Measurements from ENCODE around the gene FEV. TPM values are rescaled to one million over a fixed set of nuclear protein-coding genes. Genes with fewer than 3 reads are reported as not detected.

Gene FEV
- polyA plus RNA-seq, 3 donors, result not detected

DNA sequence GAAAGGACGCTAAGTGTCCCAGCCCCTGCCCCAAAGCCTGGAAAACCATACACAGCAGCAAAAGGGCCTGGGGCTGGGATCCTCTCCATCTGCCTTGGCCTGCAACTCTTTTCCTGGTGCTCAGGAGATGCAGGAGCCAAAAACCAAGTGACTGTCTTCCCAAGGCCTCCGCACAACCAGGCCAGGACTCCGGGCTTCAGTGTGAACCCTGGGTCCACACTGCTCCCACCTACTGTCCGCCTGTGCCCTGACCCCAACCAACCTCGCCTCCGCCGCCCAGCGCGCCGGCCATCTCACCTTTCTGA, 1.1 kb downstream of the FEV start:
- no peak overlapping the region for H3K9ac ChIP-seq (ENCODE audit: insufficient read depth, low read length, poor library complexity, severe bottlenecking)
- DNase-seq, result no peak
- peaks cover 0 to 20% (median 7%) of the 10 kb centered on the region in 7 donors for H3K9me3 Mint-ChIP-seq
- no peak overlapping the region for H2AFZ ChIP-seq (ENCODE audit: insufficient read depth, low read depth, low read length, poor library complexity, severe bottlenecking)
- H3K4me2 ChIP-seq (replicated peaks; ENCODE audit: extremely low read depth, low read length, poor library complexity, severe bottlenecking), result no peak overlapping the region
- peaks cover 67 to 90% of the 10 kb centered on the region in 2 donors for H3K27me3 ChIP-seq (ENCODE audit: control insufficient read depth in 2 of 2, insufficient read depth in 2 of 2, low read length in 2 of 2)
- 14% methylated on average over 9 of the region's 10 CpGs for WGBS (ENCODE audit: insufficient coverage)
- H3K36me3 Mint-ChIP-seq, result peaks cover 0 to 7% of the 10 kb centered on the region in 2 donors
- no peaks in the 10 kb centered on the region for H3K79me2 ChIP-seq (ENCODE audit: insufficient read depth, low read length)
- no peak overlapping the region for H3K27ac Mint-ChIP-seq
- no peak overlapping the region for H3K27ac ChIP-seq (ENCODE audit: low read depth in 1 of 2, low read length in 2 of 2)
- TF ChIP-seq, protein P1, sequence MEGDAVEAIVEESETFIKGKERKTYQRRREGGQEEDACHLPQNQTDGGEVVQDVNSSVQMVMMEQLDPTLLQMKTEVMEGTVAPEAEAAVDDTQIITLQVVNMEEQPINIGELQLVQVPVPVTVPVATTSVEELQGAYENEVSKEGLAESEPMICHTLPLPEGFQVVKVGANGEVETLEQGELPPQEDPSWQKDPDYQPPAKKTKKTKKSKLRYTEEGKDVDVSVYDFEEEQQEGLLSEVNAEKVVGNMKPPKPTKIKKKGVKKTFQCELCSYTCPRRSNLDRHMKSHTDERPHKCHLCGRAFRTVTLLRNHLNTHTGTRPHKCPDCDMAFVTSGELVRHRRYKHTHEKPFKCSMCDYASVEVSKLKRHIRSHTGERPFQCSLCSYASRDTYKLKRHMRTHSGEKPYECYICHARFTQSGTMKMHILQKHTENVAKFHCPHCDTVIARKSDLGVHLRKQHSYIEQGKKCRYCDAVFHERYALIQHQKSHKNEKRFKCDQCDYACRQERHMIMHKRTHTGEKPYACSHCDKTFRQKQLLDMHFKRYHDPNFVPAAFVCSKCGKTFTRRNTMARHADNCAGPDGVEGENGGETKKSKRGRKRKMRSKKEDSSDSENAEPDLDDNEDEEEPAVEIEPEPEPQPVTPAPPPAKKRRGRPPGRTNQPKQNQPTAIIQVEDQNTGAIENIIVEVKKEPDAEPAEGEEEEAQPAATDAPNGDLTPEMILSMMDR (IDR thresholded peaks at IDR 0.05), result no peak
- H4K20me1 ChIP-seq (ENCODE audit: insufficient read depth, low read length), result no peaks in the 10 kb centered on the region
- no peaks in the 10 kb centered on the region for H3K36me3 ChIP-seq (replicated peaks in 1 of 2; ENCODE audit: control insufficient read depth in 1 of 2, insufficient read depth in 2 of 2, low read length in 2 of 2)
- peaks cover 85 to 98% (median 88%) of the 10 kb centered on the region in 3 donors for H3K27me3 Mint-ChIP-seq (ENCODE audit: low read depth in 3 of 3)
- no peak overlapping the region for H3K4me3 ChIP-seq (replicated peaks in 1 of 3; ENCODE audit: low read depth in 2 of 3, low read length in 3 of 3)
- peak overlapping the region in 1 of 2 donors; percentile 83 for H3K4me3 Mint-ChIP-seq
- peaks cover 0 to 25% of the 10 kb centered on the region in 2 donors for H3K9me3 ChIP-seq (replicated peaks in 1 of 2; ENCODE audit: control insufficient read depth in 1 of 2, insufficient read depth in 1 of 2, low read length in 2 of 2)
- intact Hi-C loops (cut with micrococcal nuclease), result no loop called here
- H3K4me1 Mint-ChIP-seq, result peaks cover 23% of the 10 kb centered on the region
- peaks cover 8 to 24% of the 10 kb centered on the region in 2 donors for H3K4me1 ChIP-seq (ENCODE audit: control insufficient read depth in 1 of 2, insufficient read depth in 2 of 2, low read length in 2 of 2)

DNA sequence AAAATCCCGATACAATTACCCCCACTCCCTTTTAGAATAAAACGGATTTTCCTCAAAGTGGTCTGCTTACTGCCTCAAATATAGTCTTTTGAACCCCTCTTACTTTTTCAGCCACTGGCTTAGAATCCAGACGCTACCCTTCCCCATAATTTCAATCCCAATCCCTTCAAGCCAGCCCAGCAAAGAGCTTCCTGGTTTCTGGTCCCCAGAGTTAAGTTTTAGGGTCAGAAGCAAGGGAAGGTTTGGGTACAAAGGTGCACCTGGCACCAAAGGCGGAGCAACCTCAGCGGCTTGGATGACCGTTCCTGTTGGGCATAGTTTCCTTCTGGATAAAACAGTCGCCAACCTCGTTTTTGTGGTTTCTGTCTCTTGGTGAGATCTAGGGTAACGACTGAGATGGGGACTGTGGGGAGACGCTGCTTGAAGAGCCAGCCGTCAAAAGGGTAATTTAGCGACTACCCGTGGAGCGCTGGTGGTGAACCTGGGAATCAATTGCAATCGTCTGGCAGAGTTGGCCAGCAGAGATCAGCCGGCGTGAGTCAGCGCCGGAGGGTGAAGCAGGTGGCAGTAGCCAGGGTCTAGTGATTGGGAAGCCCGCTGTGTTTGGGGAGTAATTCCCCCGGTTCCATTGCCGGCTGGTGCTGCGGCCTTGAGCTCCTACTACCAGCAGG, 1.6 kb downstream of the FEV start:
- Histone ChIP-seq H3K9me3 (replicated peaks in 1 of 2; ENCODE audit: control insufficient read depth in 1 of 2, insufficient read depth in 1 of 2, low read length in 2 of 2) (peaks cover 0 to 25% of the 10 kb centered on the region in 2 donors), H4K20me1 (ENCODE audit: insufficient read depth, low read length) (no peaks in the 10 kb centered on the region), H3K4me3 (replicated peaks in 1 of 3; ENCODE audit: low read depth in 2 of 3, low read length in 3 of 3) (no peak overlapping the region), H3K27ac (ENCODE audit: low read depth in 1 of 2, low read length in 2 of 2) (no peak overlapping the region), H3K27me3 (ENCODE audit: control insufficient read depth in 2 of 2, insufficient read depth in 2 of 2, low read length in 2 of 2) (peaks cover 62 to 90% of the 10 kb centered on the region in 2 donors), H3K9ac (ENCODE audit: insufficient read depth, low read length, poor library complexity, severe bottlenecking) (no peak overlapping the region), H3K36me3 (replicated peaks in 1 of 2; ENCODE audit: control insufficient read depth in 1 of 2, insufficient read depth in 2 of 2, low read length in 2 of 2) (no peaks in the 10 kb centered on the region), H3K4me2 (replicated peaks; ENCODE audit: extremely low read depth, low read length, poor library complexity, severe bottlenecking) (no peak overlapping the region), H3K79me2 (ENCODE audit: insufficient read depth, low read length) (no peaks in the 10 kb centered on the region), H2AFZ (ENCODE audit: insufficient read depth, low read depth, low read length, poor library complexity, severe bottlenecking) (no peak overlapping the region), H3K4me1 (ENCODE audit: control insufficient read depth in 1 of 2, insufficient read depth in 2 of 2, low read length in 2 of 2) (peaks cover 8 to 24% of the 10 kb centered on the region in 2 donors)
- Mint-ChIP-seq H3K4me3 (peak overlapping the region in 1 of 2 donors; percentile 83), H3K4me1 (peaks cover 23% of the 10 kb centered on the region), H3K27me3 (ENCODE audit: low read depth in 3 of 3) (peaks cover 84 to 98% (median 88%) of the 10 kb centered on the region in 3 donors), H3K27ac (no peak overlapping the region), H3K9me3 (peaks cover 0 to 19% (median 5%) of the 10 kb centered on the region in 7 donors), H3K36me3 (peaks cover 0 to 7% of the 10 kb centered on the region in 2 donors)
- TF ChIP-seq, protein P1 (IDR thresholded peaks at IDR 0.05), result no peak
- DNase-seq, result no peak
- WGBS (ENCODE audit: insufficient coverage), result 9% methylated on average over 18 of the region's 23 CpGs
- intact Hi-C loops (cut with micrococcal nuclease), result no loop called here
